Mesothelial cell of epicardium (in vitro differentiated cells): Measurements from ENCODE around the gene SPACA5B. TPM values are rescaled to one million over a fixed set of nuclear protein-coding genes. Genes with fewer than 3 reads are reported as not detected.
"Not testable (repeated sequence)": the region's sequence is repeated elsewhere in the genome, so short reads cannot be mapped to it uniquely, and the experiment has no call there.

ENCODE experiments used
- DNase-seq, 2 experiments: peaks; one replicate each; pipeline ENCODE4 v3.0.0; 2021; ENCODE audit warnings: low spot score in 2 of 2; ENCODE audit not compliant: unreplicated experiment in 2 of 2
- H3K27ac Mint-ChIP-seq: 2 replicates; pipeline ENCODE4 v1.8.0; 2021; ENCODE audit warnings: mixed read lengths
- H3K27me3 Mint-ChIP-seq: 2 replicates; pipeline ENCODE4 v1.8.0; 2021; ENCODE audit warnings: low read depth, mixed read lengths
- H3K36me3 Mint-ChIP-seq: 2 replicates; pipeline ENCODE4 v1.8.0; 2021; ENCODE audit warnings: mixed read lengths
- H3K4me1 Mint-ChIP-seq: 2 replicates; pipeline ENCODE4 v1.8.0; 2021; ENCODE audit warnings: mixed read lengths
- H3K4me3 Mint-ChIP-seq: 2 replicates; pipeline ENCODE4 v1.8.0; 2021; ENCODE audit warnings: mild to moderate bottlenecking, moderate library complexity, mixed read lengths
- H3K9me3 Mint-ChIP-seq: 2 replicates; pipeline ENCODE4 v1.8.0; 2021; ENCODE audit warnings: mixed read lengths
- total RNA-seq: library from RNA; stranded (reverse); gene quantifications from 3 replicates; pipeline ENCODE4 v1.2.1, GENCODE V29; 2021
- TF ChIP-seq, protein P1 (sequence below): fragments of 200-600 bp; sonication (generic); IDR thresholded peaks from one replicate; pipeline ENCODE4 v1.5.0; 2021; ENCODE audit warnings: antibody characterized with exemption; ENCODE audit not compliant: unreplicated experiment

SPACA5B gene
- not detected in 3 replicates for total RNA-seq

DNA sequence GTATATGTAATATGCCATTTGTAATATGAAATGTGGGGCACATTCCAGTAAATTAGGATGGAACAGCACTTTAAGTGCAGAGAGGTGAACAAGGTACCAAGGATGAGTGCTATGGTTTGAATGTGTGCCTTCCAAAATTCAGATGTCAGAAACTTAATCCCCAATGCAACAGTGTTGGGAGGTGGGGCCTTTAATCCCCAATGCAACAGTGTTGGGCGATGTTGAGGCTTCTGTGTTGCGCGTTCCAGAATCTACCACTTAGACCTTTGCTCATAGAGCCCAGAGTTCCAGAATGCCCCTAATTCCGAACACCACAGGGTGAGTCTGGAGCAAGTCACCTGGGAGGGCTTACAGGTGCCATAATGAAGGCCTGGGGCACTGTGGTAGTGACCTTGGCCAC is at the start of gene SPACA5B:
TSS of gene SPACA5B (plus strand) at position 301 of the 400 bp plus-strand sequence. CDS start at position 363, 62 bp downstream.
- H3K4me1 Mint-ChIP-seq, H3K27me3 Mint-ChIP-seq: not testable (repeated sequence)

DNA sequence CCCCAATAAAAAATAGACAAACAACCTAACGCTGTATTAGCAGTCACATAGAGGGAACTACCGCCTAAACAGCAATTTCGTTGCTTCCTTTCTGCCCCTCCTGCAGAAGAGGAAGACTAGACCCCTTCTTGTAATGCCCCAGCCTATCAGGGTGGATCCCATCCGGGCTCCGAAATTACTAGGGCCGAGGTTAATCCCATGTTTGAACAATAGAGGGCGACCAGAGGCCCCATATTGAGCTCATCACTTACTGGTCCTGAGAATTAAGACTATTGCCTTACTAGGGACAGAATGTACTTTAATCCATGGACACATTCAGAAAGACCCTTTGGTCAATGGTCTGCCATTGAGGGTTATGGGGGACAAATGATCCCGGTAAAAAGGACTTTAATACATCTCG is 47.2 kb upstream of the SPACA5B start:
- Mint-ChIP-seq H3K4me1 (no peaks in the 10 kb centered on the region), H3K9me3 (peaks cover 12% of the 10 kb centered on the region), H3K4me3 (no peak overlapping the region), H3K27me3 (no peaks in the 10 kb centered on the region), H3K27ac (no peak overlapping the region), H3K36me3 (no peaks in the 10 kb centered on the region)
- TF ChIP-seq, protein P1, sequence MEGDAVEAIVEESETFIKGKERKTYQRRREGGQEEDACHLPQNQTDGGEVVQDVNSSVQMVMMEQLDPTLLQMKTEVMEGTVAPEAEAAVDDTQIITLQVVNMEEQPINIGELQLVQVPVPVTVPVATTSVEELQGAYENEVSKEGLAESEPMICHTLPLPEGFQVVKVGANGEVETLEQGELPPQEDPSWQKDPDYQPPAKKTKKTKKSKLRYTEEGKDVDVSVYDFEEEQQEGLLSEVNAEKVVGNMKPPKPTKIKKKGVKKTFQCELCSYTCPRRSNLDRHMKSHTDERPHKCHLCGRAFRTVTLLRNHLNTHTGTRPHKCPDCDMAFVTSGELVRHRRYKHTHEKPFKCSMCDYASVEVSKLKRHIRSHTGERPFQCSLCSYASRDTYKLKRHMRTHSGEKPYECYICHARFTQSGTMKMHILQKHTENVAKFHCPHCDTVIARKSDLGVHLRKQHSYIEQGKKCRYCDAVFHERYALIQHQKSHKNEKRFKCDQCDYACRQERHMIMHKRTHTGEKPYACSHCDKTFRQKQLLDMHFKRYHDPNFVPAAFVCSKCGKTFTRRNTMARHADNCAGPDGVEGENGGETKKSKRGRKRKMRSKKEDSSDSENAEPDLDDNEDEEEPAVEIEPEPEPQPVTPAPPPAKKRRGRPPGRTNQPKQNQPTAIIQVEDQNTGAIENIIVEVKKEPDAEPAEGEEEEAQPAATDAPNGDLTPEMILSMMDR = peak; percentile 45
- DNase-seq = peak in 1 of 2 experiments; percentile 39

More for the DNA sequence above, at the start of gene SPACA5B:
- H3K4me3 Mint-ChIP-seq, DNase-seq, H3K27ac Mint-ChIP-seq, H3K36me3 Mint-ChIP-seq, H3K9me3 Mint-ChIP-seq: not testable (repeated sequence)

DNA sequence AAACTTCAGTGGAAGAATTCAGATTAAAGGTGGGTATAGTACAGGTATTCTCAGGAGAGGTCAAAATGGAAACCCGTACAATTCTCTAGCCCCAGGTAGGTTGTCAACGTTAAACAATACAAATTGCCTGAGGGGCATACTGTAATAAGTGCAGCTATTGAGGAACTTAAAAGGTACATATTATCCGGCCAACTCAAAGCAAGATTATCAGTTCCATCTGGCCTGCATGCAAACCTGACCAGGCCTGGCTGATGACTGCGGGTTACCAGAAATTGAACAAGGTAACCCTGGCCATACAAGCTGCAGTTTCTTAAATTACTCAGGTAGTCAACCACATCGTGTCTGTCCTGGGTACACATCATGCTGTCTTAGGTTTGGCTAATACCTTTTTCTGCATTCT is 46.7 kb upstream of the SPACA5B start:
- TF ChIP-seq, protein P1 = no peak
- no peaks in the 10 kb centered on the region for H3K4me1 Mint-ChIP-seq
- H3K4me3 Mint-ChIP-seq = no peak overlapping the region
- DNase-seq = no peak
- H3K9me3 Mint-ChIP-seq = peaks cover 12% of the 10 kb centered on the region
- H3K36me3 Mint-ChIP-seq = no peaks in the 10 kb centered on the region
- no peak overlapping the region for H3K27ac Mint-ChIP-seq
- no peaks in the 10 kb centered on the region for H3K27me3 Mint-ChIP-seq

DNA sequence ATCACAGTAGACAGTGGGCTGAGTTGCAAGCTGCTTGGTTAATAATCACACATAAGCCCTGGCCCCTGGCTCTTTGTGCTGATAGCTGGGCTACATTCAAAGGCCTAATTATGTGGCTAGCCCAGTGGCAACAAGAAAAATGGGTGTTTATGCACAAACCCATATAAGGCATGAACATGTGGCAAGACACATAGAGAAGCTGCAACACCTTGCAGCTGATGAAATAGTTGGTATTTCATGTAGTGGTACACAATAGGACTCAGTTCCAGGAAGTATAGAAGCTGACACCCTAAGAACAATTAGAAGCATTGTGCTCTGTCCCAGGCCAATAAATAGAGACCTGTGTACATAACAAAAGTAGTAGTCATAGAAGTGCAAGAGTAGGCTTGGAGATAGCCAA is 44.3 kb upstream of the SPACA5B start:
- Mint-ChIP-seq H3K4me3 (no peak overlapping the region), H3K27me3 (no peaks in the 10 kb centered on the region), H3K9me3 (peaks cover 5% of the 10 kb centered on the region), H3K27ac (no peak overlapping the region), H3K36me3 (no peaks in the 10 kb centered on the region), H3K4me1 (no peaks in the 10 kb centered on the region)
- DNase-seq = no peak
- TF ChIP-seq, protein P1 = no peak

DNA sequence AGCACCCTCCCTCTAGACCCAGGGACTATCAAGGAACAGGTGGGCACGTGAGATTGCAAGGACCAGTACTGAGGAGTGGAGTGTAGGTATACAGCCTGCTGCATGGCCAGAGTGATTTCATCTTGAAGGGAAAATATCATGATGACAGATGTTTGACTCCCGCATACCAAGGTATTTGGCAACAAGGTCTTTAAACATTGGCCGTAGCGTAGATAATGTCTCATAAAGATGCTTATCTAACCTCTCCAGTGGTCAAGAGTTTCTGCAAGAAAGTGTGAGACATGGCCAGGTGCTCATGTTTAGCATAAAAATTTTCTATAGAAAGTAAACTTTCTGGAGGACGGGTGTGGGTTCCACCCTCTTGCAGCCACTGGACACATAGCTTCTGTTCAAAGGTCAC is 40.3 kb upstream of the SPACA5B start:
- Mint-ChIP-seq H3K36me3 (no peaks in the 10 kb centered on the region), H3K27me3 (no peaks in the 10 kb centered on the region), H3K4me3 (no peak overlapping the region), H3K4me1 (no peaks in the 10 kb centered on the region), H3K27ac (no peak overlapping the region), H3K9me3 (no peaks in the 10 kb centered on the region)
- TF ChIP-seq, protein P1 = no peak
- no peak for DNase-seq

DNA sequence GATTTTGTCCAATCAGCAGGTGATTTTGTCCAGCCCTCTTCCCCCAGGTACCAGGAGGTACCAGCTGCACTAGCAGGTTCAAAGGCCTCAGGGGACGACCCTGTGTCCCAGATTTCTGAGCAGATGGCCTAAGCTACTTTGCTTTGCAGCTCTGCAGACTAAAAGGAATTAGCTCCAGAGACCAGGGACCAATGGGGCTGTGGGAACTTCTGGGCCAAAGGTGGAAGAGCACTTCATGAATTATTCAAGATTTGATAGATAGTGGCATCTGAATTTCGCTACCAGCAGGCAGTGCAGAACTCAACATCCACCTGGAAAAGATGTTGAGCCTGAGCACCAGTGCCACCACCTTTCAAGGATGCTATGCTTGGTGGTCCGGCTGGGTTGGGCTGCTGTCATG is 37.9 kb upstream of the SPACA5B start:
- not testable (repeated sequence) for H3K27me3 Mint-ChIP-seq, H3K4me3 Mint-ChIP-seq, H3K9me3 Mint-ChIP-seq, H3K27ac Mint-ChIP-seq, H3K4me1 Mint-ChIP-seq, H3K36me3 Mint-ChIP-seq, DNase-seq

DNA sequence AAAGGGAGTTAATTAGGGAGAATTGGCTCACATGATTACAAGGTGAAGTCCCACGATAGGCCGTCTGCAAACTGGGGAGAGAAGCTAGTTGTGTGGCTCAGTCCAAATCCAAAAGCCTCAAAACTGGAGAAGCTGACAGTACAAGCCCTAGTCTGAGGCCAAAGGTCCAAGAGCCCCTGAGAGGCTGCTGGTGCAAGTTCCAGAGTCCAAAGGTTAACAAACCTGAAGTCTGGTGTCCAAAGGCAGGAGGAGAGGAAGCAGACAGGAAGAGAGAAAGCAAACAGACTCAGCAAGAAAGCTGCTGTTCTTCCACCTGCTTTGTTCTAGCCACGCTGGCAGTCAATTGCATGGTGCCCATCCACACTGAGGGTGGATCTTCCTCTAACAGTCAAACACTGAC is 29.0 kb upstream of the SPACA5B start:
- no peaks in the 10 kb centered on the region for H3K36me3 Mint-ChIP-seq
- TF ChIP-seq, protein P1 = no peak
- no peak overlapping the region for H3K27ac Mint-ChIP-seq
- H3K9me3 Mint-ChIP-seq = peaks cover 31% of the 10 kb centered on the region
- no peak for DNase-seq
- H3K27me3 Mint-ChIP-seq = no peaks in the 10 kb centered on the region
- no peak overlapping the region for H3K4me3 Mint-ChIP-seq
- H3K4me1 Mint-ChIP-seq = no peaks in the 10 kb centered on the region
